H1 (cell line): Measurements from ENCODE around the gene CAMTA1. TPM values are rescaled to one million over a fixed set of nuclear protein-coding genes. Genes with fewer than 3 reads are reported as not detected.

ENCODE experiments used
- CTCF ChIA-PET: fragments of 300-600 bp; sonication (Branson Sonifier 250); formaldehyde crosslinking; loops from one replicate; lab custom pipeline; 2021; ENCODE audit not compliant: partially characterized antibody; lab: Charles Lee
- POLR2A ChIA-PET: fragments of 300-600 bp; sonication (Branson Sonifier 250); formaldehyde crosslinking; loops from one replicate; lab custom pipeline; 2021; ENCODE audit warnings: inconsistent platforms; ENCODE audit not compliant: partially characterized antibody; lab: Charles Lee
- DNase-seq, 2 experiments: peaks; one replicate each; pipeline versions ENCODE4 v3.0.0 to v3.0.0-alpha.2; 2010 to 2022; ENCODE audit warnings: low spot score in 2 of 2, low read depth in 1 of 2, mixed read lengths in 1 of 2
- FAIRE-seq: peaks from 2 replicates; lab custom pipeline; 2011; peaks lifted over from hg19 to GRCh38; lab: Jason Lieb, UNC
- H2AFZ ChIP-seq: 2 replicates; pipeline ENCODE4 v1.8.1; 2012; ENCODE audit warnings: low read length, inconsistent platforms
- H2AK5ac ChIP-seq: 2 replicates; pipeline ENCODE4 v1.6.1; 2013; ENCODE audit warnings: low read depth, low read length
- H2BK120ac ChIP-seq: replicated peaks from 2 replicates; pipeline ENCODE3; 2013; ENCODE audit warnings: low read depth, low read length, inconsistent platforms
- H2BK12ac ChIP-seq: 2 replicates; pipeline ENCODE4 v1.6.1; 2013; ENCODE audit warnings: low read depth, low read length
- H2BK15ac ChIP-seq: 2 replicates; pipeline ENCODE4 v1.6.1; 2013; ENCODE audit warnings: low read length
- H2BK20ac ChIP-seq: 2 replicates; pipeline ENCODE4 v1.6.1; 2013; ENCODE audit warnings: low read length
- H2BK5ac ChIP-seq: 2 replicates; pipeline ENCODE4 v1.6.1; 2013; ENCODE audit warnings: low read depth, low read length
- H3K14ac ChIP-seq: 2 replicates; pipeline ENCODE4 v1.6.1; 2013; ENCODE audit warnings: inconsistent platforms; ENCODE audit not compliant: insufficient read length
- H3K18ac ChIP-seq: 2 replicates; pipeline ENCODE4 v1.6.1; 2013; ENCODE audit warnings: low read length; ENCODE audit errors: extremely low read depth
- H3K23ac ChIP-seq: 2 replicates; pipeline ENCODE4 v1.6.1; 2013; ENCODE audit warnings: inconsistent platforms; ENCODE audit not compliant: insufficient read length
- H3K23me2 ChIP-seq: 2 replicates; pipeline ENCODE4 v1.6.1; 2013; ENCODE audit warnings: low read depth, low read length
- H3K27ac ChIP-seq: 2 replicates; pipeline ENCODE4 v1.6.1; 2011; ENCODE audit warnings: low read depth, low read length, inconsistent platforms
- H3K27me3 ChIP-seq, 4 experiments: replicated peaks in 1 of 4; 1 replicate in 1 of 4; 2 replicates in 3 of 4; pipeline versions ENCODE4 v1.6.1 to v1.8.1; 2011 to 2013; ENCODE audit warnings: low read length in 3 of 4, mild to moderate bottlenecking in 3 of 4, inconsistent platforms in 2 of 4, mixed read lengths in 2 of 4, moderate library complexity in 1 of 4; ENCODE audit not compliant: control insufficient read depth in 3 of 4, insufficient read depth in 3 of 4; ENCODE audit errors: extremely low read depth in 1 of 4
- H3K36me3 ChIP-seq, 4 experiments: 2 replicates each; pipeline versions ENCODE4 v1.6.1 to v1.8.1; 2011 to 2013; ENCODE audit warnings: mild to moderate bottlenecking in 4 of 4, low read length in 3 of 4, moderate library complexity in 2 of 4, control low read depth in 1 of 4, inconsistent platforms in 1 of 4; ENCODE audit not compliant: insufficient read depth in 4 of 4, control insufficient read depth in 2 of 4
- H3K4ac ChIP-seq: replicated peaks from 2 replicates; pipeline ENCODE3; 2013; ENCODE audit warnings: low read length, low read depth, mixed read lengths, inconsistent platforms; ENCODE audit not compliant: insufficient read length
- H3K4me1 ChIP-seq, 4 experiments: replicated peaks in 1 of 4; 1 replicate in 1 of 4; 2 replicates in 3 of 4; pipeline versions ENCODE4 v1.6.1 to v1.8.1; 2011 to 2013; ENCODE audit warnings: low read length in 3 of 4, inconsistent platforms in 2 of 4, mixed read lengths in 1 of 4; ENCODE audit not compliant: insufficient read depth in 4 of 4, control insufficient read depth in 3 of 4
- H3K4me2 ChIP-seq, 2 experiments: 2 replicates each; pipeline versions ENCODE4 v1.6.1 to v1.8.1; 2011 to 2013; ENCODE audit warnings: low read depth in 2 of 2, low read length in 2 of 2, control low read depth in 1 of 2, inconsistent platforms in 1 of 2, mild to moderate bottlenecking in 1 of 2; ENCODE audit not compliant: insufficient read depth in 1 of 2
- H3K4me3 ChIP-seq, 4 experiments: fragments of 200-600, 300-600 bp in 1 of 4; sonication (generic), shearing (Covaris generic), sonication (Bioruptor Twin) in 1 of 4; 2 replicates each; pipeline versions ENCODE4 v1.5.1 to v1.8.1; 2011 to 2016; ENCODE audit warnings: low read length in 4 of 4, low read depth in 3 of 4, control low read depth in 2 of 4, inconsistent platforms in 2 of 4, mild to moderate bottlenecking in 2 of 4, mixed read lengths in 1 of 4, moderate library complexity in 1 of 4; ENCODE audit not compliant: insufficient read depth in 2 of 4; ENCODE audit errors: extremely low read depth in 1 of 4
- H3K56ac ChIP-seq: replicated peaks from 2 replicates; pipeline ENCODE3; 2013; ENCODE audit warnings: low read depth, mild to moderate bottlenecking, mixed read lengths, low read length, inconsistent platforms; ENCODE audit not compliant: insufficient read length
- H3K79me1 ChIP-seq: 2 replicates; pipeline ENCODE4 v1.6.1; 2013; ENCODE audit warnings: low read depth, low read length, control low read depth
- H3K79me2 ChIP-seq, 2 experiments: 2 replicates each; pipeline versions ENCODE4 v1.6.1 to v1.8.1; 2012 to 2013; ENCODE audit warnings: low read length in 2 of 2, mild to moderate bottlenecking in 2 of 2, inconsistent platforms in 1 of 2; ENCODE audit not compliant: insufficient read depth in 2 of 2, control insufficient read depth in 1 of 2
- H3K9ac ChIP-seq, 4 experiments: replicated peaks in 1 of 4; 1 replicate in 1 of 4; 2 replicates in 3 of 4; pipeline versions ENCODE4 v1.6.1 to v1.8.1; 2011 to 2013; ENCODE audit warnings: low read depth in 3 of 4, low read length in 3 of 4, control low read depth in 2 of 4, mild to moderate bottlenecking in 2 of 4, moderate library complexity in 2 of 4, inconsistent platforms in 1 of 4; ENCODE audit errors: extremely low read depth in 1 of 4
- H3K9me3 ChIP-seq, 2 experiments: 2 replicates each; pipeline versions ENCODE4 v1.6.1 to v1.8.1; 2012 to 2013; ENCODE audit warnings: mild to moderate bottlenecking in 2 of 2, moderate library complexity in 2 of 2, control low read depth in 1 of 2, inconsistent platforms in 1 of 2, low read depth in 1 of 2, low read length in 1 of 2, mixed read lengths in 1 of 2; ENCODE audit not compliant: insufficient read depth in 2 of 2
- H4K20me1 ChIP-seq, 2 experiments: replicated peaks in 1 of 2; 2 replicates each; pipeline versions ENCODE3 to v1.8.1; 2011 to 2013; ENCODE audit warnings: inconsistent platforms in 2 of 2, low read length in 2 of 2, mild to moderate bottlenecking in 1 of 2; ENCODE audit not compliant: insufficient read depth in 2 of 2, control insufficient read depth in 1 of 2
- H4K5ac ChIP-seq: 2 replicates; pipeline ENCODE4 v1.6.1; 2013; ENCODE audit warnings: low read length, low read depth, mixed read lengths, inconsistent platforms; ENCODE audit not compliant: insufficient read length
- H4K8ac ChIP-seq: 2 replicates; pipeline ENCODE4 v1.8.0; 2013; ENCODE audit warnings: mild to moderate bottlenecking, moderate library complexity, low read length, inconsistent platforms; ENCODE audit not compliant: insufficient read depth; ENCODE audit errors: extremely low read depth
- H4K91ac ChIP-seq: replicated peaks from 2 replicates; pipeline ENCODE3; 2013; ENCODE audit warnings: low read length, mixed read lengths, inconsistent platforms; ENCODE audit not compliant: insufficient read length
- BCL11A ChIP-seq, 2 experiments: IDR thresholded peaks; one replicate each; pipeline ENCODE4 v1.6.1; 2011; ENCODE audit warnings: low read depth in 2 of 2, low read length in 2 of 2, mild to moderate bottlenecking in 2 of 2
- POLR2A ChIP-seq, 2 experiments: IDR thresholded peaks; 1 replicate in 1 of 2; 2 replicates in 1 of 2; pipeline ENCODE4 v1.6.1; 2011; ENCODE audit warnings: low read depth in 2 of 2, low read length in 2 of 2, mild to moderate bottlenecking in 2 of 2; ENCODE audit errors: control extremely low read depth in 1 of 2
- WGBS, 2 experiments: shearing (Covaris generic) in 1 of 2; methylation state at CpG; one replicate each; pipeline versions ENCODE4 v1.1.6 to v1.1.7; 2013 to 2015; ENCODE audit warnings: low lambda C conversion rate in 2 of 2, mixed read lengths in 2 of 2, inconsistent platforms in 1 of 2, low coverage in 1 of 2, missing lambda C conversion rate in 1 of 2; ENCODE audit not compliant: insufficient replicate concordance in 2 of 2, insufficient coverage in 1 of 2, insufficient read length in 1 of 2; ENCODE audit errors: extremely low coverage in 1 of 2, missing lambda C conversion rate in 1 of 2; 5-methylcytosine and 5-hydroxymethylcytosine counted together
- polyA plus RNA-seq, 7 experiments: library from polyadenylated mRNA; depleted of rRNA in 3 of 7; stranded (reverse) in 5 of 7; unstranded in 2 of 7; fragments of >200 nt in 5 of 7; fragments of 200-250 nt in 2 of 7; gene quantifications; 1 replicate in 5 of 7; 2 replicates in 1 of 7; 4 replicates in 1 of 7; pipeline versions ENCODE4 v1.2.1 to v1.2.3, GENCODE V29; 2011 to 2013; ENCODE audit warnings: missing spikeins in 2 of 7, mixed read lengths in 2 of 7
- total RNA-seq: library from RNA; stranded (reverse); fragmentation: NEBNext Ultra II Directional; extraction: Animal tissue kit (Norgen Biotek cat#: 25700); gene quantifications from 2 replicates; pipeline ENCODE4 v1.2.1, GENCODE V29; 2021

CAMTA1 gene
- total and polyA plus RNA-seq, 2 of the 8 experiments (the other 6 are each of a cell fraction or from before 2014, with no cell fraction given) = 65.0 to 119 TPM

- DNase-seq = no peak
- Histone ChIP-seq H2BK20ac (no peak overlapping the region), H3K4ac (no peak overlapping the region), H3K36me3 (no peaks in the 10 kb centered on the region), H2AFZ (no peak overlapping the region), H2BK12ac (no peak overlapping the region), H3K79me1 (no peaks in the 10 kb centered on the region), H3K14ac (no peak overlapping the region), H2BK5ac (no peak overlapping the region), H3K4me3 (no peak overlapping the region), H3K27me3 (no peaks in the 10 kb centered on the region; a peak in 1 of 7 replicates), H3K9ac (no peak overlapping the region), H4K91ac (no peak overlapping the region), H3K56ac (no peak overlapping the region), H3K4me1 (no peaks in the 10 kb centered on the region; a peak in 3 of 7 replicates), H4K8ac (peak overlapping the region; percentile 8), H3K23me2 (no peaks in the 10 kb centered on the region), H2AK5ac (no peak overlapping the region), H4K5ac (no peak overlapping the region), H3K79me2 (no peaks in the 10 kb centered on the region), H3K9me3 (no peaks in the 10 kb centered on the region), H3K4me2 (no peak overlapping the region), H3K23ac (no peak overlapping the region), H3K27ac (no peak overlapping the region), H3K18ac (no peak overlapping the region), H2BK15ac (no peak overlapping the region), H2BK120ac (no peak overlapping the region), H4K20me1 (no peaks in the 10 kb centered on the region)
- ChIA-PET CTCF (interaction anchor here (0.8 to 10.0 kb wide), 21 partner anchors 9 to 248 kb away, joined by 3 to 97 read pairs (median 5); no protein-coding TSS in a partner anchor), POLR2A (interaction anchor here (1.0 kb wide), 1 partner anchor 27 kb away, joined by 3 read pairs; no protein-coding TSS in a partner anchor)
- TF ChIP-seq BCL11A (IDR thresholded peaks at IDR 0.05; ENCODE audit: low read depth in 2 of 2, low read length in 2 of 2) (no peak), POLR2A (IDR thresholded peaks at IDR 0.05; ENCODE audit: control extremely low read depth in 1 of 2, low read depth in 2 of 2, low read length in 2 of 2) (no peak)
- 85% methylated on average over 13 of the region's 13 CpGs; no CpG with 5 or more reads in 1 of the 2 experiments for WGBS, 2 experiments
- FAIRE-seq = no peak
Observed at GRCh38 chr1:7473223-7474142, 688.2 kb downstream of the CAMTA1 start.
